Measurements from ENCODE around the gene KIF20B.

- TF ChIP-seq POLR2A (IDR thresholded peaks at IDR 0.05) = no peak
- TF ChIP-seq CTCF (IDR thresholded peaks at IDR 0.05) = no peak
These were observed 94.5 kb downstream of the KIF20B start for GRCh38 chr10:89795840-89796239.
